MM.1S (cell line): Measurements from ENCODE around the gene POLR2J3.
"Not testable (repeated sequence)": the region's sequence is repeated elsewhere in the genome, so short reads cannot be mapped to it uniquely, and the experiment has no call there.

Experiments
- DNase-seq: peaks from one replicate; pipeline ENCODE4 v3.0.0-alpha.2; 2015
- H2AFZ ChIP-seq: fragments of 300-600 bp; sonication (generic); 2 replicates; pipeline ENCODE4 v1.6.0; 2016; ENCODE audit warnings: antibody characterized with exemption, low read length
- H3F3A ChIP-seq: fragments of 300-600 bp; sonication (generic); 2 replicates; pipeline ENCODE4 v1.6.1; 2016; ENCODE audit warnings: mild to moderate bottlenecking, antibody characterized with exemption, low read length, moderate library complexity, mixed read lengths; ENCODE audit not compliant: insufficient read depth
- H3K27ac ChIP-seq: fragments of 300-600 bp; sonication (generic); 2 replicates; pipeline ENCODE4 v1.5.1; 2016; ENCODE audit warnings: mild to moderate bottlenecking, low read length
- H3K27me3 ChIP-seq: fragments of 300-600 bp; sonication (generic); replicated peaks from 2 replicates; pipeline ENCODE4 v1.6.0; 2016; ENCODE audit warnings: low read length; ENCODE audit not compliant: insufficient read depth
- H3K36me3 ChIP-seq: fragments of 300-600 bp; sonication (generic); replicated peaks from 2 replicates; pipeline ENCODE4 v1.6.1; 2016; ENCODE audit warnings: mild to moderate bottlenecking, low read length, mixed read lengths; ENCODE audit not compliant: insufficient read depth
- H3K4me1 ChIP-seq: fragments of 300-600 bp; sonication (generic); 2 replicates; pipeline ENCODE4 v1.6.1; 2016; ENCODE audit warnings: low read length, mixed read lengths
- H3K4me2 ChIP-seq: fragments of 300-600 bp; sonication (generic); 2 replicates; pipeline ENCODE4 v1.6.0; 2016; ENCODE audit warnings: low read depth, low read length
- H3K4me3 ChIP-seq: fragments of 300-600 bp; sonication (generic); 2 replicates; pipeline ENCODE4 v1.5.1; 2016; ENCODE audit warnings: low read length, mixed read lengths
- H3K79me2 ChIP-seq: fragments of 300-600 bp; sonication (generic); 2 replicates; pipeline ENCODE4 v1.6.1; 2016; ENCODE audit warnings: mixed run types, low read length, mixed read lengths
- H3K9ac ChIP-seq: fragments of 300-600 bp; sonication (generic); 2 replicates; pipeline ENCODE4 v1.6.1; 2016; ENCODE audit warnings: low read length, mixed read lengths
- H3K9me2 ChIP-seq: fragments of 300-600 bp; sonication (generic); replicated peaks from 2 replicates; pipeline ENCODE4 v1.6.1; 2016; ENCODE audit warnings: mild to moderate bottlenecking, low read length, mixed read lengths; ENCODE audit not compliant: insufficient read depth
- H3K9me3 ChIP-seq: fragments of 300-600 bp; sonication (generic); replicated peaks from 2 replicates; pipeline ENCODE4 v1.6.1; 2016; ENCODE audit warnings: mild to moderate bottlenecking, low read length, mixed read lengths; ENCODE audit not compliant: insufficient read depth
- H4K20me1 ChIP-seq: fragments of 300-600 bp; sonication (generic); 2 replicates; pipeline ENCODE4 v1.6.1; 2016; ENCODE audit warnings: mild to moderate bottlenecking, low read length, moderate library complexity, mixed read lengths; ENCODE audit not compliant: insufficient read depth
- CTCF ChIP-seq: fragments of 300-600 bp; sonication (generic); IDR thresholded peaks from 2 replicates; pipeline ENCODE4 v1.5.1; 2016; ENCODE audit warnings: antibody characterized with exemption, low read length, mixed read lengths

The POLR2J3 gene

GRCh38 chr7:102572261-102573239 is at the start of gene POLR2J3:
Gene POLR2J3, minus strand, starts transcription at chr7:102572583. Its CDS starts 62 bp downstream, at chr7:102572521.
- not testable (repeated sequence) for H3K9me2 ChIP-seq, H3K79me2 ChIP-seq, H3K27me3 ChIP-seq, H3K4me2 ChIP-seq, H3F3A ChIP-seq, H3K4me1 ChIP-seq, H3K36me3 ChIP-seq, H3K9me3 ChIP-seq, H4K20me1 ChIP-seq, H3K27ac ChIP-seq
- DNase-seq: peak; percentile 97
- Histone ChIP-seq H2AFZ (peak within 1 kb of the TSS; percentile 95), H3K4me3 (peak within 1 kb of the TSS; percentile 81), H3K9ac (peak within 1 kb of the TSS; percentile 82)
- peak; percentile 37 for TF ChIP-seq CTCF

GRCh38 chr7:102618122-102618521 is 45.7 kb upstream of the POLR2J3 start:
- not testable (repeated sequence) for H3K79me2 ChIP-seq, H4K20me1 ChIP-seq, H3K36me3 ChIP-seq, H3K4me2 ChIP-seq, DNase-seq, H3K9ac ChIP-seq, H3K27ac ChIP-seq, H3K4me3 ChIP-seq, H3K4me1 ChIP-seq, H3K27me3 ChIP-seq, H3K9me3 ChIP-seq, H3F3A ChIP-seq, H3K9me2 ChIP-seq, H2AFZ ChIP-seq

DNA sequence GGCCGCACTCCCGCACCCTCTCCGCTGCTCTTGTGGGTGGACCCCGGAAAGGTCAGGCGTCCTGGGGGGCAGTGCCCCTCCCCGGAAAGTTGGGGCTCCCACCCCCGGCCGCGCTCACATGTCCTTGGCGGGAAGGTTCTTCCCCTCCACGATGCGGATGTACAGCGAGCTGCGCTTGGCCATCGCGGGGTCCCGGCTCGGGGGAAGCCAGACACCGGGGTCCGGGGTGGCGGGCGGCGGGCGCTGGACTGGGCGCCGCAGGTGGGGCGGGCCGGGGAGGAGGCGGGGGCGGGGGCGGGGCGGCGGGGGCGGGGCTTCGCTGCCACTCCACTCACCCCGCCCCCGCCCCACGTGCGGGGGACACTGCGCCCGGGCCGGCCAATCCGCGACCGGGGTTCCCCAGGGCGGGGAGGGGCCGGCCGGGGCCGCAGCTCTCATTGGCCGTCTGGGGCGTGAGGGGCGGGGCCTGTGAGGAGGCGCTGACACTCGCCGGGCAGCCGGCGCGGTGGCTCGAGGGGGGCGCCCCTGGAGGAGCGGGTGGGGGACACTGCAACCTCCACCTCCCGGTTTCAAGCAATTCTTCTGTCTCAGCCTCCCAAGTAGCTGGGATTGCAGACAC is 44.2 kb upstream of the POLR2J3 start, which contains the start of gene RASA4:
Gene RASA4 (minus strand): TSS at position 250 of the 619 bp plus-strand sequence. CDS start 67 bp downstream, at position 183.
- H4K20me1 ChIP-seq, H3K4me2 ChIP-seq, H3K36me3 ChIP-seq, H3K9ac ChIP-seq, H3K9me2 ChIP-seq, H3K79me2 ChIP-seq, H3K4me1 ChIP-seq, H3F3A ChIP-seq, H3K27me3 ChIP-seq, H2AFZ ChIP-seq, H3K9me3 ChIP-seq, H3K27ac ChIP-seq: not testable (repeated sequence)
- peak; percentile 28 for DNase-seq
- H3K4me3 ChIP-seq: peak within 1 kb of the TSS; percentile 51; the same call in 1 of the 2 replicates

GRCh38 chr7:102615930-102616329 is 43.5 kb upstream of the POLR2J3 start:
- not testable (repeated sequence) for H4K20me1 ChIP-seq, H3K4me2 ChIP-seq, H3K9me3 ChIP-seq, H2AFZ ChIP-seq, H3K27me3 ChIP-seq, DNase-seq, H3K4me1 ChIP-seq, H3K9ac ChIP-seq, H3K79me2 ChIP-seq, H3K36me3 ChIP-seq, H3F3A ChIP-seq, H3K27ac ChIP-seq, H3K4me3 ChIP-seq, H3K9me2 ChIP-seq

- not testable (repeated sequence) for H3K4me1 ChIP-seq, H3K27ac ChIP-seq, H3K9ac ChIP-seq, H3K36me3 ChIP-seq, H2AFZ ChIP-seq, H3K79me2 ChIP-seq, H3K4me2 ChIP-seq, H4K20me1 ChIP-seq, H3K27me3 ChIP-seq, H3K4me3 ChIP-seq, DNase-seq, H3F3A ChIP-seq, H3K9me3 ChIP-seq, H3K9me2 ChIP-seq
These were observed 42.5 kb upstream of the POLR2J3 start for GRCh38 chr7:102614873-102615272.

DNA sequence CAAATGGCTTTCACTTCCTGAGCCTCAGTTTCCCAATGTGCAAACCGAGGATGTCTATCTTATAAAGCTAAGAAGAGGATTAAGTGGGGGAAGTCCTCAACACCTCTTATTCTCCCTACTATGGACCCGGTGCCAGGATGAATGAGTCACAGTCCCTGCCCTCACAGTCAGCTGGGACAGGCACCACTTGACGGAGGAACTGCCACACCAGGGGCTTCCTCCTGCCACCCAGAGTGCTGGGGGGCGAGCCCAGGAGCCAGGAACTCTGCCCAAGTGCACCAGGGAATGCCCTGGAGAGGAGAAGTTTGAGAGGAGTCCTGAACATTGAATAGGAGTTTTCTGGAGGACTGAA is 41.9 kb upstream of the POLR2J3 start:
- not testable (repeated sequence) for H3K9me2 ChIP-seq, H4K20me1 ChIP-seq, H3K4me3 ChIP-seq, DNase-seq, H3K27me3 ChIP-seq, H3K79me2 ChIP-seq, H3K4me1 ChIP-seq, H2AFZ ChIP-seq, H3K36me3 ChIP-seq, H3K9ac ChIP-seq, H3K9me3 ChIP-seq, H3F3A ChIP-seq, H3K27ac ChIP-seq, H3K4me2 ChIP-seq

- H3K27ac ChIP-seq, H3K36me3 ChIP-seq, H3K79me2 ChIP-seq, H3K9ac ChIP-seq, H3K4me3 ChIP-seq, H4K20me1 ChIP-seq, H3K4me1 ChIP-seq, H3K27me3 ChIP-seq, H3K9me3 ChIP-seq, H3K9me2 ChIP-seq, H3F3A ChIP-seq, DNase-seq, H2AFZ ChIP-seq: not testable (repeated sequence)
- H3K4me2 ChIP-seq: peak overlapping the region; percentile 38; the same call in 1 of the 2 replicates
These were observed 41.4 kb upstream of the POLR2J3 start for GRCh38 chr7:102613575-102614345.
